OCI-LY7 (cell line): ENCODE results near the gene RFX2. TPM values are rescaled to one million over a fixed set of nuclear protein-coding genes. Genes with fewer than 3 reads are reported as not detected.

ENCODE experiments used
- BruUV-seq: library from RNA; stranded (reverse); fragments of 400-500 nt; replicated peaks from 2 replicates; lab custom pipeline; 2021; lab: Mats Ljungman, UMichigan
- CTCF ChIA-PET: fragments of 300-600 bp; sonication (Branson Sonifier 250); formaldehyde crosslinking; loops from one replicate; lab custom pipeline; 2022; ENCODE audit warnings: antibody characterized with exemption; ENCODE audit not compliant: unreplicated experiment; lab: Charles Lee
- POLR2A ChIA-PET: fragments of 300-600 bp; sonication (Branson Sonifier 250); formaldehyde crosslinking; loops from one replicate; lab custom pipeline; 2022; ENCODE audit warnings: antibody characterized with exemption; lab: Charles Lee
- DNase-seq: peaks from one replicate; pipeline ENCODE4 v3.0.0-alpha.2; 2015; ENCODE audit warnings: low spot score
- H2AFZ ChIP-seq: fragments of 200-600 bp; sonication (generic), shearing (Covaris generic); 2 replicates; pipeline ENCODE4 v1.6.1; 2014; ENCODE audit warnings: mild to moderate bottlenecking, antibody characterized with exemption, low read length, moderate library complexity
- H3K27ac ChIP-seq: fragments of 200-600 bp; sonication (generic); 2 replicates; pipeline ENCODE4 v1.5.1; 2014; ENCODE audit warnings: mixed run types, low read depth, mild to moderate bottlenecking, moderate library complexity, low read length, inconsistent platforms; ENCODE audit not compliant: poor library complexity, severe bottlenecking
- H3K36me3 ChIP-seq: fragments of 200-600 bp; sonication (generic); 2 replicates; pipeline ENCODE4 v1.6.1; 2014; ENCODE audit warnings: mild to moderate bottlenecking, antibody characterized with exemption, low read length, moderate library complexity, mixed read lengths; ENCODE audit not compliant: insufficient read depth
- H3K4me1 ChIP-seq: fragments of 200-600 bp; sonication (generic); 2 replicates; pipeline ENCODE4 v1.5.1; 2014; ENCODE audit warnings: mild to moderate bottlenecking, low read length; ENCODE audit not compliant: insufficient read depth, poor library complexity, severe bottlenecking
- H3K4me2 ChIP-seq: fragments of 200-600 bp; sonication (generic); 2 replicates; pipeline ENCODE4 v1.6.1; 2014; ENCODE audit warnings: mild to moderate bottlenecking, low read length
- H3K4me3 ChIP-seq: fragments of 200-600 bp; sonication (generic); 2 replicates; pipeline ENCODE4 v1.5.1; 2014; ENCODE audit warnings: mild to moderate bottlenecking, low read depth, low read length; ENCODE audit not compliant: poor library complexity, severe bottlenecking
- H3K79me2 ChIP-seq: fragments of 200-600 bp; sonication (generic); 2 replicates; pipeline ENCODE4 v1.6.1; 2016; ENCODE audit warnings: low read depth, mild to moderate bottlenecking, low read length, moderate library complexity, mixed read lengths; ENCODE audit not compliant: insufficient read depth
- H3K9me2 ChIP-seq: fragments of 200-600 bp; sonication (generic); 2 replicates; pipeline ENCODE4 v1.6.1; 2016; ENCODE audit warnings: mild to moderate bottlenecking, low read length, mixed read lengths; ENCODE audit not compliant: insufficient read depth
- H3K9me3 ChIP-seq: fragments of 200-600 bp; sonication (generic); 2 replicates; pipeline ENCODE4 v1.6.1; 2014; ENCODE audit warnings: mild to moderate bottlenecking, mixed run types, low read length, mixed read lengths
- H4K20me1 ChIP-seq: fragments of 200-600 bp; sonication (generic); 2 replicates; pipeline ENCODE4 v1.6.1; 2014; ENCODE audit warnings: mild to moderate bottlenecking, antibody characterized with exemption, low read length, moderate library complexity, mixed read lengths; ENCODE audit not compliant: insufficient read depth
- CTCF ChIP-seq: fragments of 200-600 bp; sonication (generic); conservative IDR thresholded peaks from 2 replicates; pipeline ENCODE4 v1.5.1; 2014; ENCODE audit warnings: mild to moderate bottlenecking, antibody characterized with exemption, low read length, moderate library complexity, mixed read lengths
- EZH2phosphoT487 ChIP-seq: fragments of 200-600 bp; sonication (generic); IDR thresholded peaks from 2 replicates; pipeline ENCODE4 v1.6.1; 2018; ENCODE audit warnings: low read depth, borderline replicate concordance, mild to moderate bottlenecking, mixed run types, antibody characterized with exemption, low read length, moderate library complexity, mixed read lengths
- intact Hi-C: fragments of 100-400 bp; cut with micrococcal nuclease; formaldehyde crosslinking; loops from one replicate; pipeline ENCODE4 v1.10.0; 2022; ENCODE audit not compliant: unreplicated experiment
- total RNA-seq, 2 experiments: library from RNA; depleted of rRNA in 1 of 2; stranded (reverse); fragments of >200 nt in 1 of 2; shearing (Covaris generic) in 1 of 2; gene quantifications; 2 replicates each; pipeline ENCODE4 v1.2.3, GENCODE V29; 2014 to 2022

RFX2 gene
- total RNA-seq, 2 experiments from 2014 or later, result 11.0 to 11.8 TPM

DNA sequence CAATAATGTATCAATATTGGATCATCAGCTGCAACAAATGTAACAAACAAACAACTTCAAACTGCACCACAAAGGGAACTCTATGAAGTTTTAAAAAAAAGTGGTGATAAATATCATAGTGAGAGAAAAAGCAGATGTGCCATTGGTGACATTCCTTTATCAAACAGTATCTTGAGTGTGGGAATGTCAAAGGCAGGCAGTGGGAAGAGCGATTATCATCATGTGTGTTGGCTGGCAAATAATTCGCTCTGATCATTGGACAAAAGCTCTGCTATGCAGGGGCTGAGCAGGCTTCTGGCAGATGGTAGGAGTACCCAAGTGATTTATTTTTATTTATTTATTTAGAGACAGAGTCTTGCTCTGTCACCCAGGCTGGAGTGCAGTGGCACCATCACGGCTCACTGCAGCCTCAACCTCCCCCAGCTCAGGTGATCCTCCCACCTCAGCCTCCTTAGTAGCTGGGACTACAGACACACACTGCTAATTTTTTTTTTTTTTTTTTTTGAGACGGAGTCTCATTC, 76.5 kb downstream of the RFX2 start:
- Histone ChIP-seq H3K27ac (no peak overlapping the region), H3K4me1 (no peaks in the 10 kb centered on the region), H3K79me2 (no peaks in the 10 kb centered on the region), H3K4me3 (no peak overlapping the region), H3K4me2 (no peak overlapping the region), H3K36me3 (no peaks in the 10 kb centered on the region), H4K20me1 (no peaks in the 10 kb centered on the region), H2AFZ (no peak overlapping the region), H3K9me2 (no peaks in the 10 kb centered on the region), H3K9me3 (no peaks in the 10 kb centered on the region)
- no TSS peak for BruUV-seq
- POLR2A ChIA-PET, result interaction anchor here (0.7 kb wide), 1 partner anchor 23 kb away, joined by 6 read pairs; no protein-coding TSS in a partner anchor
- no peak for DNase-seq
- CTCF ChIA-PET, result no interaction called here
- intact Hi-C loops, result no loop called here
- TF ChIP-seq EZH2phosphoT487 (no peak), CTCF (no peak)

DNA sequence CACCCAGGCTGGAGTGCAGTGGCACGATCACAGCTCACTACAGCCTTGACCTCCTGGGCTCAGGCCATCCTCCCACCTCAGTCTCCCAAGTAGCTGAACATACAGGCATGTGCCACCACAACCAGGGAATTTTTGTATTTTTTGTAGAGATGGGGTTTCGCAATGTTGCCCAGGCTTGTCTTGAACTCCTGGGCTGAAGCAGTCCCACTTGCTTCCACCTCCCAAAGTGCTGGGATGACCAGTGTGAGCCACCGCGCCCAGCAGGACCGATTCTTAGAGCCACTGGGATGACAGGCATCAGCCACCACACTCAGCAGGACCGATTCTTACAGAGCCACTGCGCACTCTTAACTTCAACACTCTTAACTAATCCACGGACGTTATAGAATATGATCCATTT, 77.5 kb downstream of the RFX2 start:
- H4K20me1 ChIP-seq, result no peaks in the 10 kb centered on the region
- intact Hi-C loops, result no loop called here

More for the DNA sequence above, 77.5 kb downstream of the RFX2 start:
- no peaks in the 10 kb centered on the region for H3K36me3 ChIP-seq
- POLR2A ChIA-PET, result no interaction called here
- no peaks in the 10 kb centered on the region for H3K9me3 ChIP-seq
- BruUV-seq, result no TSS peak
- no peak overlapping the region for H3K27ac ChIP-seq
- H3K4me2 ChIP-seq, result no peak overlapping the region
- no peak for DNase-seq
- no peak overlapping the region for H3K4me3 ChIP-seq
- no peaks in the 10 kb centered on the region for H3K9me2 ChIP-seq
- CTCF ChIA-PET, result no interaction called here
- no peaks in the 10 kb centered on the region for H3K4me1 ChIP-seq
- H2AFZ ChIP-seq, result no peak overlapping the region
- TF ChIP-seq EZH2phosphoT487 (no peak), CTCF (no peak)
- H3K79me2 ChIP-seq, result no peaks in the 10 kb centered on the region
